ENCODE results near the gene POLN. TPM values are rescaled to one million over a fixed set of nuclear protein-coding genes. Genes with fewer than 3 reads are reported as not detected.
"Not testable (repeated sequence)": the region's sequence is repeated elsewhere in the genome, so short reads cannot be mapped to it uniquely, and the experiment has no call there.

Gene POLN
- polyA plus RNA-seq, 4 donors, result 2.3 to 6.7 (median 3.3) TPM

- no peak for DNase-seq (ENCODE audit: low read depth in 4 of 4, low spot score in 3 of 4)
Measured at GRCh38 chr4:2045518-2045951, 196.4 kb downstream of the POLN start.

- no peak for DNase-seq (ENCODE audit: low read depth in 4 of 4, low spot score in 3 of 4)
Measured at GRCh38 chr4:2044542-2045517, 197.1 kb downstream of the POLN start.

GRCh38 chr4:2044119-2044485 is 197.8 kb downstream of the POLN start:
- DNase-seq (ENCODE audit: low read depth in 4 of 4, low spot score in 3 of 4), result no peak

- DNase-seq (ENCODE audit: low read depth in 4 of 4, low spot score in 3 of 4), result no peak
Measured at GRCh38 chr4:2043396-2044118, 198.4 kb downstream of the POLN start.

GRCh38 chr4:2042947-2043395 is 198.9 kb downstream of the POLN start:
- DNase-seq (ENCODE audit: low read depth in 4 of 4, low spot score in 3 of 4), result no peak

- no peak for DNase-seq (ENCODE audit: low read depth in 4 of 4, low spot score in 3 of 4)
Measured at GRCh38 chr4:2042204-2042946, 199.5 kb downstream of the POLN start.

GRCh38 chr4:2041239-2042130 is 200.4 kb downstream of the POLN start:
- peak in 1 of 4 donors; percentile 29 for DNase-seq (ENCODE audit: low read depth in 4 of 4, low spot score in 3 of 4)

- no peak for DNase-seq (ENCODE audit: low read depth in 4 of 4, low spot score in 3 of 4)
Measured at GRCh38 chr4:2040391-2041238, 201.3 kb downstream of the POLN start.

GRCh38 chr4:2036866-2037265 is 205.1 kb downstream of the POLN start:
- DNase-seq (ENCODE audit: low read depth in 4 of 4, low spot score in 3 of 4), result no peak

GRCh38 chr4:2036327-2036726 is 205.6 kb downstream of the POLN start:
- DNase-seq (ENCODE audit: low read depth in 4 of 4, low spot score in 3 of 4), result no peak

- DNase-seq (ENCODE audit: low read depth in 4 of 4, low spot score in 3 of 4), result not testable (repeated sequence)
Measured at GRCh38 chr4:2031161-2031560, 210.8 kb downstream of the POLN start.

- DNase-seq (ENCODE audit: low read depth in 4 of 4, low spot score in 3 of 4), result not testable (repeated sequence)
Measured at GRCh38 chr4:2027120-2027519, 214.8 kb downstream of the POLN start.

GRCh38 chr4:2025817-2026216 is 216.1 kb downstream of the POLN start:
- no peak for DNase-seq (ENCODE audit: low read depth in 4 of 4, low spot score in 3 of 4)

GRCh38 chr4:2024683-2025082 is 217.2 kb downstream of the POLN start:
- no peak for DNase-seq (ENCODE audit: low read depth in 4 of 4, low spot score in 3 of 4)

Other genes with a start within 250 kb of the POLN start
- 10 to 100 TPM; 28.9 to 47.1 (median 31.1) TPM for gene NELFA, start 233.1 kb downstream of the POLN start, polyA plus RNA-seq (ENCODE audit: insufficient read length in 4 of 4)
- gene NAT8L, start 182.8 kb downstream of the POLN start, polyA plus RNA-seq (ENCODE audit: insufficient read length in 4 of 4), result 1 to 10 TPM; 1.6 to 7.2 (median 5.3) TPM
- gene HAUS3, start within 50 bp of the POLN start, polyA plus RNA-seq (ENCODE audit: insufficient read length in 4 of 4), result 10 to 100 TPM; 19.0 to 22.5 (median 21.2) TPM
- 10 to 100 TPM; 45.9 to 74.8 (median 58.4) TPM for gene MXD4, start 20.0 kb upstream of the POLN start, polyA plus RNA-seq (ENCODE audit: insufficient read length in 4 of 4)
- gene ZFYVE28, start 176.5 kb upstream of the POLN start, polyA plus RNA-seq (ENCODE audit: insufficient read length in 4 of 4), result 1 to 10 TPM; 1.7 to 2.9 (median 2.2) TPM
- gene CFAP99, start 176.8 kb upstream of the POLN start, polyA plus RNA-seq (ENCODE audit: insufficient read length in 4 of 4), result under 1 TPM; 0.19 to 0.96 (median 0.75) TPM
- gene RNF4, start 227.0 kb upstream of the POLN start, polyA plus RNA-seq (ENCODE audit: insufficient read length in 4 of 4), result 10 to 100 TPM; 53.3 to 67.2 (median 65.9) TPM